Right kidney (tissue), 1 donor: ENCODE data around the gene SMIM23.
"Not testable (repeated sequence)": the region's sequence is repeated elsewhere in the genome, so short reads cannot be mapped to it uniquely, and the experiment has no call there.

Experiments used
- DNase-seq: peaks from one replicate; pipeline ENCODE4 v3.0.0-alpha.2; 2016

The SMIM23 gene

DNA sequence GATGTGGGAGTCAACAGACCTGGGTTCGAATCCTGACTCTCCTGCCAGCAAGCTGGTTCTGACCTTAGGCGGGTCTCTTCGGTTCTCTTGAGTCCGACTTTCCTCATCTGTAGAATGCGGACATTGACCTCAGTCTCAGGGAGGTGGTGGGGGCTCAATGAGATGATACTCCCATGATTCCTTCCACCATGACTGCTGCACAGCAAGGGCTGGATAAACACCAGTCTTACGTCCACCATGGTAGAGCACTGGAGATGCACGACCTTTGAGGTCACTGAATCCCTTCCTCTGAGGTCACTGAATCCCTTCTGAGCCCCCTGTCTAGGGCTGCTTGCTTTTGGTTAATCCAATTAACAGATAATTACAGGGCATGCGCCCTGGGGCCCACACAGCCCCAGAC lies 12.5 kb upstream of the SMIM23 start:
- DNase-seq, result no peak

DNA sequence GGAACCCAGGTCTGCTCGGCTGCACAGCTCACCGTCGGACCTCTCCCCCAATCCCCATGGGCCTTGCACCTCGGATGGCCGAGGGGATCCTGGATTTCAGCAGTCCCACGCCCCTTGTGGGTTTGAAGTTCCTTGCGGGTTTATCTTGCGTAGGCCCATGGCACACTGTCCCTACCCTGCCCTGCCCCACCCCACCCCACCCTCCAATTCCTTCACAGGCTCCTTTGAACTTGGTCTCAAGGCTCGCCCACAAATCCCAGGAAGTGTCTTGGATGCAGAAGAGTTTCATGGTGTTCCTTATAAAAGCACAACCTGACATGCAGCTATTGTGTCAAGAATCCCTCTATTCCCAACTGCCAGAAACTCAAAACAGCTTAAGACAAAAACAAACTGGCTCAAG lies 11.2 kb upstream of the SMIM23 start:
- no peak for DNase-seq

DNA sequence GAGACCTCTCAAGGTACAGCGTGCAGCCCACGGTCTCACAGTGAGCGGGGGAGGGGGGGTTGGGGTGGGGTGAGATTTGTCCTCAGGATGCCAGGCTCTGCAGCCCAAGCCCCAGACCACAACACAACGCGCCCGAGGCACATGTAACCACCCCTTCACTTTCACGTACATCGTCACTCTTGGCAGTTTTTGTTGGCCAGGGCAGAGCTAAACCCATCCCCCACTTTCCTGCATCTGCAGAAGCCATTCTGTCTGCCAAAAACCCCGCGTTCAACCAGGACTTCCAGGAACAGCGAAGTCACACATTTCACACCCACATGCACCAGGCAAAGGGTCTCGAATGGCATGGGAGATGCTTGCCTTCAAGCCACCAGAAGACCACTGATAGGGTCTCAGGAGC lies 9.4 kb upstream of the SMIM23 start:
- DNase-seq, result no peak

DNA sequence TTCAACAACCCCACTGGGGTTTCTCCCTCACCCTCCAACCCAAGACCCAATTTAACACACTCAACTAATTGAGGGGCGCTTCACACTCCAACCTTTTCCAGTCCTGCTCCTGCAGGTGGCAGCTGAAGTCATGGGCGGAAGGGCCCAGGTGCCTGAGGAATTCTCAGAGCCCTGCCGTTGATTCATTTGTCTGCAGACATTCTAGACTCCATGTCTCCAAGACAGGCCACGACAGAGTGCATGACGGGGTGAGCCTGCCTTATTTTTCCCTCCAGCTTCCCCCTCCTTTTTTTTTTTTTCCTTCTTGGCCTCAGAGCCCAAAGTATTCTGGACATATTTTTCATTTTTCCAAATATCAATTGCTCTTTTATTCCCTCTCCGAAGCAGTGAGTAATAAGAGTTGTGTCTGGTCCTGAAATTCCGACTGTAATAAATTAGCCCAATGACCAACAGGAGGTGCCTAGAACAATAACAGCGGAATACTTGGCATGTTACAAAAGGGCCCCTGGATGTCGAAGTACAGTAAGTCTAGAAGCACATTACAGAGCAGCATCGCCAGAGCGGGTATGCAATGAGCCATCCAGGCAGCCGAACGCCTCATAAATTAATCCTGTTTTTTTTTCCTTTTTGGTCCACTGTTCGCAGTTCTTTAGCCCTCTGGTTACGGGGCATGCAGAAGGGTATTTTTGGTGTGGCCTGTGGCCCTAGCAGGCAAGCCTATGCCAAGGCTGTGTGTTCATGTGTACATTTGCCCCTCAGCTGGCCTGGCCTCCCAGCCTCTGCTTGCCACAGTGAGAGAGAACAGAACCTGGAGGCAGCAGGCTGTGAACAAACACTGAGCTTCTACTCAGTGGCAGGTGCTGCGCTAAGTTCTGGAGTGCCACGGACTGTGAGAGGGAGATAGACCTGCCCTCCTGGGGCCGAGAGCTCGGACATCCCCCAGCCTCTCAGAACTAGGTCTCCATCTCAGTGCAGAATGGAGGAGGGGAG lies 8.6 kb upstream of the SMIM23 start:
- peak; percentile 19 for DNase-seq

DNA sequence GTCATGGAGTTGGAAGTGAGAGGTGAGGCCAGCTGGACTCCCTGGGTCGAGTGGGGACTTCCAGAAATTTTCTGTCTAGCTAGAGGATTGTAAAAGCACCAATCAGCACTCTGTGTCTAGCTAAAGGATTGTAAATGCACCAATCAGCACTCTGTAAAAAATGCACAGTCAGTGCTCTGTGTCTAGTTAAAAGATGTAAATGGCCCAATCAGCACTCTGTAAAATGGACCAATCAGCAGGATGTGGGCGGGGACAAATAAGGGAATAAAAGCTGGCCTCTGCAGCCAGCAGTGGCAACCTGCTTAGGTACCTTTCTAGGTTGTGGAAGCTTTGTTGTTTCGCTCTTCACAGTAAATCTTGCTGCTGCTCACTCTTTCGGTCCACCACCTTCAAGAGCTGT lies 3.9 kb upstream of the SMIM23 start:
- not testable (repeated sequence) for DNase-seq

DNA sequence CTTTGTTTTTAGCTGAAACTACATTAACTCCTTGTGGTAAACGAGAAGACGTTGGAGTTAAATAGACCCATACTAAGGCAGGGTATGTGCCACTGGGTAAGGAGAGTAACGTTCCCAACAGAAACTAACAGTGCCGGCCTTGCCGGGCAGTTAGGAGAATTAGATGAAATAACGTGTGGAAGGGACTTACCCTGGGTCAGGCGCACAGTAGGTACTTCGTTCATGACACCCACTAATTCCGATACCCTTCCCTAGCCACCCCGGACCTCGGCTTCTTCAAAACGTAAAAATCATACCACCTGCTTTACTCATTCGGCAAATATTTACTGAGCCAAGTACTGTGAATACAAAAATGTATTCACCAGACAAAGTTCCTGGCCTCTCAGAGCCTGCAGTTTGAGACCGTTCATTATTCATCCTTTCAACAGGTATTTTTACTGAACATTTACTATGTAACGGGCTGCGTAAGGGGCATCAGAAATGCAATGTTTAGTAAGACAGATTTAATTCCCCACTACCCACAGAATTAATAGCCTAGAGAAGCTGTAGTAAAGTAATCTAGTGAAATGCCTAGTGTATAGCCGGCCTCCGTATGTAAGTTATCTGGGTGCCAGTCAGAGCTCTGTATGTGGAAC lies 3.2 kb upstream of the SMIM23 start:
- DNase-seq, result no peak

DNA sequence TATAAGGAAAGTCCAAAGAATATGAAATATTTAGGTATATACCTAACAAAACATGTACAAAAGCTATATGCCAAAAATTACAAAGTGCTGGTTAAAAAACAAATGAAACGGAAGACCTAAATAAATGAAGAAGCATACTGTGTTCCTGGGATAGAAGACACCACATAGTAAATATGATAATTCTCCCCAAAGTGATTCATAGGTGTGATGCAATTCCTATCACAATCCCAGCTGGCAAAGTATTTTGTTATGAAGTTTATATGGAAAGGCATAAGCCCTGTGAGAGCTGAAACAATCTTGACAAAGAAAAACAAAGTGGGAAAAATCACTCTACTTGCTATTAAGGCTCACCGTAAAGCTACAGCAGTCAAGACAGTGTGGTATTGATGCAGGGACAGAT lies 2.6 kb upstream of the SMIM23 start:
- no peak for DNase-seq

DNA sequence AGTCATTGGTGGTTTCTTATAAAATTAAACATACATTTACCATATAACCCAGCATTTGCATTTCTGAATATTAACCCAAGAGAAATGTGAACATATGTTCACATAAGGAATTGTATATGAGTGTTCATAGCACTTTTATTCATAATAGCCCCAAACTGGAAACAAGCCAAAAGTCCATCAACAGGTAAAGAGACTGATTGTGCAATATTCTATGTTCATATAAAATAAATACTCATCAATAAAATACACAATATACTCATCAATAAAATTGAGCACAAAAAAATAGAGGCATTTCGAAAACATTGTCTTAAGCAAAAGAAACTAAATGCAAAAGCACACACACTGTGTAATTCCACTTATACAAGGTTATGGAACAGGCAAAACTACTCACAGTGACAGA lies 3.7 kb downstream of the SMIM23 start:
- DNase-seq, result no peak

DNA sequence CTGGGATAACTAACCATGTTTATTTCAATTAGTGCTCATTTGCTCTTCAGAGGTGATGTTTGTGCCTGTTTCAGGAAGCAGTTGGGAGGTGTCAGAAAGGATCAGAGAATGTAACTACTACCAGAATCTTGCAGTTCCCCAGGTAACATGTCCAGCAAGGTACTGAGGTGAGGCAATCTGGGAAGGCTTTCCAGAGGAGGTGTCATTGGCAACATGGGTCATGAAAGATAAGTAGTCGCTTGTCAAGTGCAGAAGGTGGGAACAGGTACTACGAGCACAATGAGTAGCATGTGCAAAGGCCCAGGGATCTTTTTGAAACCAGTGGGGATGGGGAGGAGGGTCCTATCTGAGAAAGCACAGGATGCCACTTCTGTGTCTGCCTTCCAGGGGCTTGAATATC lies 4.8 kb downstream of the SMIM23 start:
- DNase-seq, result no peak

DNA sequence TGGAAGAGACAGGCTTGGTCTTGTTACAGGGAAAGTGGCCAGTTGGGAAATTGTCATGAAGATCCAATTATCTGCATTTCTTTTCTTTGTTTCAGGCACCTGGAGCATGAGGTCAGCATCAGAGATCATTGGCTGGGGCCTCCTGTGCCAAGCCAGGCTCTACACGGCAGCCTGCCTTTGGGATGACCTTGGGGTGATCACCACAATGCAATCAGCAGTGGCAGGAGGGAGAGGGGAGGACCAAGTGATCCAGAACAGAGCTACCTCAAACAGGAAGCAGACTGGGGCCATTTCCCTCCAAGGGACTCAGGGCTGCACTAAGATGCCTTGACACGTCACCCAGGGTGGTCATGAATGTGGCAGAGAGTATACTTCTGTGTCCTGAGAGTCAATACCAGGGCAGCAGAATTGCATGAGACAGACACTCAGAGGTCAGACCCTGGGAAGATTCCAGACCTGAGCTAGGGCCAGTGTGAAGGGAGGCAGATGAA lies 8.9 kb downstream of the SMIM23 start:
- DNase-seq, result no peak

DNA sequence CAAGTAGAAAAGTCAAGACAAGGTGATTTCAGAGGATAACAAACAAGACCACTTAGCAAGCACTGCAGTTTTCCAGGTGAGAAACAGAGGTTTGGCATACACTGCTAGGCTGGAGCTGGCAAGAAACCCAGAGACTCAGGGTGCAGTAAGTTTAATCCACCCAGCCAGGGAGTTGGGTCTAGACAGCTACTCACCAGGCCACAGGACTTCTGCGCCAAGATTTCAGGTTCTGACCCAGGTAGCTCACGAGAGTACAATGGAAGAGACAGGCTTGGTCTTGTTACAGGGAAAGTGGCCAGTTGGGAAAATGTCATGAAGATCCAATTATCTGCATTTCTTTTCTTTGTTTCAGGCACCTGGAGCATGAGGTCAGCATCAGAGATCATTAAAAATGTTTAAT lies 9.8 kb downstream of the SMIM23 start:
- no peak for DNase-seq

DNA sequence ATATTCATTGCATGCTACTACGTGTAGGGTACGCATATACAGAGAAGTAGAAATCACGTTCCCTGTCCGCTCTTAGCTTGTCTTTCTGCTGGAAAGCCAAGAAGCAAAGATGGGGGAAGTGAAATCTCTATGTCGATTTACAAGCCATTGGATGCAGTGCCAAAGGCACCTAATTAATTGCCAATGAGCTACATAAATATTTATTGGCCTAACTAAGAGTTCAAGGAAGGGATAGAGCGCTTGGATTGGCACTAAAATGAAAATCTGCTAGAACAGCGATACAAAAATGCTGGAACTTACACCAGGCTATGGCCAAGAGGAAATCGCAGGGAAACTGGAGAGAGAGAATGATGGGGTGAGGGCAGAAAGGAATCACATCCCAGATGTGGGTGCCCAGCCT lies 10.8 kb downstream of the SMIM23 start:
- DNase-seq, result no peak

DNA sequence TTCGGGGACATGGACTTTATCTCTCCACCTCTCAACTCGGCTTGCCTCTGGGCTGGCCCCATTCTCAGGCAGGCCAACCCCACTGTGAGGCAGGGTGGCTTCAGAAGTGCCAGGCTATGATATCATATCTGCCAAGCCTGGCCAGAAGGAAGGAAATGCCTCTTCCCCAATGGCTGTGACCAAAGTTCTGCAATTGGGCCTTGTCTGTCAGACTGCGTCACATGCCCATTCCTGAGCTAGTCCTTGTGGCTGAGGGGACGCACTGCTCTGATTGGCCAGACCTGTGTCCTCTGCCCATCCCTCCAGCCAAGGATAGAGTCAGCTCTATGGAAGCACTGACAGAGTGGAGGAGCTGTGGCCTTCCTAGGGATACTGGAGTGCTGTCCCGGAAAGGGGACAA lies 11.9 kb downstream of the SMIM23 start:
- no peak for DNase-seq

DNA sequence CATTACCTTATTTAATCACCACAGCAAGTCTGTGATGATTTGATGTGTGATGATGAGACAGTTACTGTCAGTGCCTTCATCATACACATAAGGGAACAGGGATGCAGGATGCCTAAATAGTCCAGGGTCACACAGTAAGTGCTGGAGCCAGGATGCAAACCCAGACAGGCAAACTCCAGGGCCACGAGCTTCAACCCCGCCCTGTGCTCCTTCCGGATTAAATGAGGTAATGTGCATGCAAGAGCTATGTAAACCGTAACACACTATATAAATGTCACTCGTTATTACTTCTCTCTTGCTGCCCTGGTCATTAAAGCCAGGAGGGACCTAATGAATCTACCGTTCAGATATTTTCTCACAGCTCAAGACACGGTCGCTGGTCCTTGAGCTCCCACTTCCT lies 12.8 kb downstream of the SMIM23 start:
- no peak for DNase-seq

DNA sequence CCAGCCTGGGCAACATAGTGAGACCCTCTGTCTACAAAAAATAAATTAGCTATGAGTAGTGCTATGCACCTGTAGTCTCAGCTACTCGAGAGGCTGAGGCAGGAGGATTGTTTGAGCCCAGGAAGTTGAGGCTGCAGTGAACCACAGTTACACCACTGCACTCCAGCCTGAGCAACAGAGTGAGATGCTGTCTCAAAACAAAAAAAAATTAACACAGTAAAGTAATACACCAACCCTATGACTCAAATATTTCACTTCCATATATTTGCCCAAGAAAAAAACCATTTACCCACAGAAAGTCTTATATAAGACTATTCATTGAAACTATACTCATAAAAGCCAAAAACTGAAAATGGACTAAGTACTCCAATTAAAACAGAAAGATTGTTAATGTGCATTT lies 16.2 kb downstream of the SMIM23 start:
- no peak for DNase-seq

DNA sequence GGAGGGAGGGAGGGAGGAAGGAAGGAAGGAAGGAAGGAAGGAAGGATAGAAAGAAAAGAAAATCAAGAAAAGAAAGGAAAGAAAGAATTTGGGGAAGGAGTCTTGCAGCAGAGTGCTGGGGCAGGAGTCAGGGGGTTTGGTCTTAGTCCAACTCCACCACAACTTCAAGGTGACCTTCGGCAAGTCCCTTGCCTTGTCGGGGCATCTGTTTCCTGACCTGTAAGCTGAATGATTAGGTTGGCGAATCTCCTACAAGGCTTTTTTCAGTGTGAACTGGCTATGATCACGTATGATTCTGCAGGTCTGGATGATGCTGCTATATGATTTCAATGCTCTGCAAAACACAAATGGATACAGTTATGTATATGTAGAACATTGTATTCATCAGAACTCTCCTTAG lies 20.1 kb downstream of the SMIM23 start:
- DNase-seq, result no peak

DNA sequence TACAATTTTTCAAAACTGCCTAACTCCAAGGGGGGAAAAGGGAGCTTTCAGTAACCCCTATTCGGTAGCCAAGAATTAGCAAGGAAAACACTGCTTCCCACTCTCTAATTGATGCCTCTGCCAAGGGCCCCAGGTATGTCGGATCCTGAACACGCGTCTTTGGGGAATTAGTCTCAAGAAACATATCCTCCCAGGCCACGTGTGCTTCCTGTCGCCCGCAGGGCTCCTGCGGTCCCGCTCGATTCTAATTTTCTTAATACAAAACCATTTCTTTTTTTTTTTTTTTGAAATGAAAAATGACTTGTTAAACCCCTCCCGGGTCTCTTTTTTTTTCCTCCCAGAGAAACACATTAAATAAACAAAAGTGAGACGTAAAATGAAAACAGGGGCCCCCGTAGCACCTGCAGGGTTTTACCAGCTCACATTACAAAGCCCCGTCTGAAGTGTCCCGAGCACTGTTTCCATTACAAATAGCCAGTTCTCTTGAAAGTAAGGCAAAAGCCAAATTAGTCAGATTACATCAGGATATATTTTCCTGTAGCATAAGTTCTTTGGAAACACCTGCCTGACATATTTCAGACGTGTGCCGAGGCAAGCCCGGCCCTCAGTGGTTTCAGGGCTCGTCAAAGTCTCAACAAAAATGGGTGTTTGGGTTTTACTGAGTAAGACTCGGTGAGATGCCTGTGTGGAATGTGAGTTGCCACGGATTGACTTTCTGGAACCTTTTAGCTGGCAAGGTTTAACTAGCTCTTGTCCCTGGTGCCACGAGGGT lies 21.5 kb downstream of the SMIM23 start:
- peak; percentile 35 for DNase-seq

DNA sequence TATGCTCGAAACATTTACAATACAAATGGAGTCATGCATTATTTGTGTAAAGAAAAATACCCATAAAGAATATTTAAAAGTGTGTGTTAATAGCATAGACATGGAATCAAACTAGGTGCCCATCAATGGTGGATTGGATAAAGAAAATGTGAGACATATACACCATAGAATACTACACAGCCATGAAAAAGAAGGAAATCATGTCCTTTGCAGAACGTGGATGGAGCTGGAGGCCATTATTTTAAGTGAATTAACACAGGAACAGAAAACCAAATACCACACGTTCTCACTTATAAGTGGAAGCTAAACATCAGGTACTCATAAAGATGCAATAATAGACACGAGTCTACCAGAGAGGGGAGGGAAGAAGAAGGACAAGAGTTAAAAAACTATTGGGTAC lies 22.8 kb downstream of the SMIM23 start:
- no peak for DNase-seq

DNA sequence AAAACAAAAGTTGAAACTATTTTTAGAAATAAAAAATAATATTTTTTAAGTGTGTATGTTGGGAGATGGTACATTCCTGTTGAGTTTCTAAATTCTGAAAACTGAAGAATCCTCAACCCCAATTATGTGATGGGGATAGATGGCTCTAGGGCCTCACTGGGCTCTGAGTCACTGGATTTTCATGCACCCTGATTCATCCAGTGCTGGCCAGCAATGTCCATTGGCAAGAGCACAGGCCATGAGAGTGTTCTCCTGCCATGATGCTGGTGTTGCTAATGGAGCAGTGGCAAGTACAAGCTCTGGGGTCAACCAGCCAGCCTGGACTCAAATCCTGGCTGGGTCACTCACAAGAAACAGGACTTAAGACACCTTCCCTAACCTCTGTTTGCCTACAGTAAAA lies 23.3 kb downstream of the SMIM23 start:
- DNase-seq, result no peak

DNA sequence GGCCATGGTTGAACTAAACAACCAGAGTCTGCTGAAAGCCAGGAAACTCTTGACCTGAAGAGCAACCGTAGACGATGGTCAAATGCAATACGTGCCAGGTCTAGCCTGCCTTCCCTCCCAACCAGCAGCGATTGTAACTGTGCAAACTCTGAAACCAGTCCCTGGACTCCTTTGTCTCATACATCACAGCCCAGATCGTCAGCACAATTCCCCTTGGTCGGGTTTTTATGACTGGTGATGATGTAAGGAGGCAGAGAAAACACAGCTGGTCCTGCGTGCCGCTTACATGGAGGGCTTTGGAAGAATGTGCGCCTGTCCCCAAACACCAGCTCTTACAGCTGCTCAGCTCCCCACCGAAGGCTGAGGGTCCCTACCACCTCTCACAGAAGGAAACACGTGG lies 24.6 kb downstream of the SMIM23 start:
- DNase-seq, result no peak

DNA sequence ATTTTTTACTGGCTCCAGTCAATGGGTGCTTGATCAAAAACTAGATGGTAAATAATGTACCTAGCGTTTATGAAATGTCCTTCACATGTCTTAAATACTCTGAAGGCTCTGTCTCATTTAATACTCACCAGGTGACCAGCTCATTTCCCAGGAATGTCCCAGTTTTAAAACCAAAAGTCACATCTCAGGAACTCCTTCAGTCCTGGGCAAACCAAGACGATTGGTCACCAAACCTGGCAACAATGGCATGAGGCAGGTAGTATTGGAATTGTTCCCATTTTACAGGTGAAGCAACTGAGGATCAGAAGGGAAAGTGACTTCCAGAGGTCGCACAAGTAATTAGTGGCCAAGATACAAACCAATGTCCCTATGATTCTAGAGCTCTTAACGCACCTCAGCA lies 27.7 kb downstream of the SMIM23 start:
- DNase-seq, result no peak

DNA sequence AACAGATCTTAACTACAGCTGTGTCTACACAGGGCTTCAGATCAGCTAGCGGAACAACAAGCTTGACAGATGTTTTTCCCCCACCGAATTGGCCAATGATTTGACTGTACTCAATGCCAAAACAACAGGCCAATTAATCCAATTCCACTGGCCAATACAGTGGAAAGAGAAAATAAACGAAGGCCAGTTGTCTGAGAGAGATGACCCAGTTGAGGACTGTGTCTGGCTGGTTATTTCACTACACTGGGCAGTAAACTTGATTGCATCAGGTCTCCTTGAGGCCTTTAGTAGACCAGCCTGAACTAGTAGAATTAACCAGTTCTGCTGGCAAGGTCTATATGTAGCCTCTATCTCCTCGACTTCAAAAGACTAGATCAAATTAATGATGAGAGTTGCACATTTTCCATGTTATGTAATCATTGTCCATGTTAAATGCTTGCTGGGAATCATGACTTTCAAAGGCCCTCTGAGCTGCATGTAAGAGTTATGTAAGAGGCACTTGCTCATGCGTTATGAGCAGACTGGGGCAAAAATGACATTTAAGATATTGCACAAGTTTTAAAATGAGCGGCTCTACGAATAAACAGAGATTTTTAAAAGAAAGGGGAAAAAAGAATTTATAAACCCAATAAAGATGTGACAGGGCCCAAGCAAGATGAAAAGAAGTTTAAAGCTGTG lies 28.3 kb downstream of the SMIM23 start:
- no peak for DNase-seq
